ENCODE results near the gene POPDC3. TPM values are rescaled to one million over a fixed set of nuclear protein-coding genes. Genes with fewer than 3 reads are reported as not detected.
"Not testable (repeated sequence)": the region's sequence is repeated elsewhere in the genome, so short reads cannot be mapped to it uniquely, and the experiment has no call there.

The POPDC3 gene, protein sequence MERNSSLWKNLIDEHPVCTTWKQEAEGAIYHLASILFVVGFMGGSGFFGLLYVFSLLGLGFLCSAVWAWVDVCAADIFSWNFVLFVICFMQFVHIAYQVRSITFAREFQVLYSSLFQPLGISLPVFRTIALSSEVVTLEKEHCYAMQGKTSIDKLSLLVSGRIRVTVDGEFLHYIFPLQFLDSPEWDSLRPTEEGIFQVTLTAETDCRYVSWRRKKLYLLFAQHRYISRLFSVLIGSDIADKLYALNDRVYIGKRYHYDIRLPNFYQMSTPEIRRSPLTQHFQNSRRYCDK
- polyA plus RNA-seq = not detected

DNA sequence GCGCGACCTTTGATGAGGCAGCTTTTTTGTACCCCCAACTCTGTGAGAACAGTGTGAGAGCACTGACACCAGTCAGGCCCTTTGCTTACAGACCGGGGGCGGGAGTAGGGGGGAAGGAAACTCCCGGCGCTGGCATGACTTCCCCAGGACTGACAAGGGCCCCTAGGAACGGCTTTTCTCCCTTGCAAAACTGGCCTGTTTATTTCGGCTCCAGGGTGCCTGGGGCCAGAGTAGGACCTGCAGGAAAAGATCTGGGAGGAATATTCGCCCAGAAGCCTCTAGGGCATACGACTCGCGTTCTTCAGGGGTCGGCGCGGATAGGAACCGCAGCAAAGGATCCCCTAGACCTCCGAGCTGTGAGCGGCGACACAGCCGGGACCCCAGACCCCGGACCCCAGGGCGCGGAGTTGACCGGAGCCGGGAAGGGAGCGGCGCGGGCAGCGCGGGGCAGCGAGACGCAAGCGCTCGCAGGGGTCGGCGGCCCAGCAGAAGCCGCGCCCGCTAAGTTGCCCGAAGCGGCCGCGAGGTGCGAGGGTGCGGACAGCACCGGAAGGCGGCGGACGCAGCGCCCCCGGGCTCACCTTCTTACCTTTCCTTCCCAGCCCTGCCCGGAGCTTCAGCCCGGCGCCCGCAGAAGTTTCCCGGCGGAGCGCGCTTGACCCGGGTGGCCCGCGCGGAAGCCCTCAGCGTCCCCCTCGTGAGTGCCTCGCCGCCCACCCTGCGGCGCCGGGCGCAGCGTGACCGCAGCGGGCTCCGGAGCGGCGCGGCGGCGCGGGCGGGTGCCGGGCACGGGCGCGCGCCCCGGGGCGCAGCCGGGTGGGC lies at the start of gene POPDC3:
TSS of gene POPDC3 (minus strand) at position 771 of the 822 bp plus-strand sequence. CDS start 18,105 bp downstream, outside the sequence.
- Mint-ChIP-seq H3K36me3 (no peaks in the 10 kb centered on the region), H3K27me3 (ENCODE audit: low read depth in 3 of 3) (peaks cover 8 to 19% (median 14%) of the 10 kb centered on the region in 3 donors), H3K4me1 (peaks cover 1 to 5% of the 10 kb centered on the region in 2 donors), H3K27ac (no peak within 1 kb of the TSS), H3K9me3 (peaks cover 0 to 1% (median 0%) of the 10 kb centered on the region in 6 donors), H3K4me3 (peak within 1 kb of the TSS in 3 of 5 donors; percentile 31 to 50 (median 48))
- DNase-seq = no peak

DNA sequence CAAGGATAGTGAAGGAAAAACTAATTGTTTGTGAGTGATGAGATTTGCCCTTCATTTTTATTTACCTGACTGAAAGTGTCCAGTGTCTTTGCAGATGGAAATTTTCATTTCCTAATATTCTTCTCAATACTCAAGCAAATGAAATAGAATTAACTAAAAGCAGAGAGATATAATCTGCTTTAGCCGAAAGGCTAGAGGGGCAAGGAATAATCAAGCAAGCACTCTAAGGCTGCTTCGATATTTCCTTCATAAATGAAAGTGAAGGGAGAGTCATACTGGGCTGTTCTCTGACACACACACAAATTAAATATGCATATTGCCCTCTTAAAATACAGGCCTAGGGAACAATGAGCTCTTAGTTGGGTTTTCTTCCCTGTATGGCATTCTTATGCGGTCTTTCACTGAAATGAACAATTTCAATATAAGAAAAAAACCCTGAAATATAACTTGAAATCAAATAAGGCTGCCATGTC lies 47.5 kb upstream of the POPDC3 start:
- H3K4me3 Mint-ChIP-seq = no peak overlapping the region
- no peak for DNase-seq
- H3K27me3 Mint-ChIP-seq (ENCODE audit: low read depth in 3 of 3) = peaks cover 4 to 9% (median 5%) of the 10 kb centered on the region in 3 donors
- H3K4me1 Mint-ChIP-seq = no peaks in the 10 kb centered on the region
- H3K9me3 Mint-ChIP-seq = peaks cover 0 to 9% (median 0%) of the 10 kb centered on the region in 6 donors
- no peak overlapping the region for H3K27ac Mint-ChIP-seq
- H3K36me3 Mint-ChIP-seq = no peaks in the 10 kb centered on the region

DNA sequence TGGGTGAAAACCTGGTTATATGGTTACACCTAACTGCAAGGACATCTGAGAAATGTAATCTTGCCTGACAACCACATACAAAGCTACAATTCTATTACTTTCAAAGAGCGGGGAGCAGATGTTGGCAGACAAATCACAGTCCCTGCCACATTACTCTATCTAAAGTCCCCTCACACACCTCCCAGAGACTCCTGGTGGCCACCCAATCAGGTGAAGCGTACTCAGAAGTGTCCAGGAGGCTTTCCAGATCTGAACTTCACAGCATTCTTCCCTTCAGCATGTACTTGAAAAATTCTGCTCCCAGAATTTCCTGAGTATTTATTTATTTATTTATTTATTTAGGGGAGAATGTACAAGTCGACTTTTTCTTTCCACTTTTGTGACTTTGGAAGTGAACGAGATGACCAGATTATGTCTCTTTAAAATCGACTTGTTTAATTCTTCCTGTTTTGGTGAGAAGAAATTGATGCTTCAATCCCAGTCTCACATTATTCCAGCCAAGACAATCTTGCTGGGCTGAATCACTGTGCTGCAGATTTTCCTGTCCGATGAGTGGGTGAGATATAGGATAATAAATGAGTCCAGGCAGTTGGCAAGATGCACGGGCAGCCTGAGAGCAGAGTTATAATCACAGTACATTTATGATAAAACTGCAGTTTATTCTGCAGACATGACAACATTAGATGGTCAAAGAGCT lies 46.9 kb upstream of the POPDC3 start:
- no peaks in the 10 kb centered on the region for H3K4me1 Mint-ChIP-seq

DNA sequence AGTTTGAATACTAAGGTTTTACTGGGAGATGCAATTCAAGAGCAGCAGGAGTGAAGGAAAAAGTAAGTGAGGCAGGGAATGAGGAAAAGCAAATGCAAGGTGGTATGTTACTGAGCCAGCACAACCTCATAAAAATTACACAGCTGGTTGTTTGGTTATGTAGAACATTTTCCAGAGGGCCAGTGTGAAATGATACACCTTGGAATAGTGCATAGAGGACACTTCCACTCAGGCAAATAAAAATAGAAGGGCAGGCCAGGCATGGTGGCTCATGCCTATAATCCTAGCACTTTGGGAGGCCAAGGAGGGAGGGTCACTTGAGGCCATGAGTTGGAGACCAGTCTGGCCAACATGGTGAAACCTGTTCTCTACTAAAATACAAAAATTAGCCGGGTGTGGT lies 43.4 kb upstream of the POPDC3 start:
- peaks cover 0 to 4% (median 0%) of the 10 kb centered on the region in 6 donors for H3K9me3 Mint-ChIP-seq
- H3K27ac Mint-ChIP-seq = no peak overlapping the region
- H3K36me3 Mint-ChIP-seq = no peaks in the 10 kb centered on the region
- H3K4me1 Mint-ChIP-seq = no peaks in the 10 kb centered on the region
- no peak for DNase-seq
- peaks cover 0 to 4% (median 3%) of the 10 kb centered on the region in 3 donors for H3K27me3 Mint-ChIP-seq (ENCODE audit: low read depth in 3 of 3)
- no peak overlapping the region for H3K4me3 Mint-ChIP-seq

More for the DNA sequence above, 46.9 kb upstream of the POPDC3 start:
- Mint-ChIP-seq H3K27ac (no peak overlapping the region), H3K27me3 (ENCODE audit: low read depth in 3 of 3) (peaks cover 4 to 9% (median 5%) of the 10 kb centered on the region in 3 donors), H3K4me3 (no peak overlapping the region), H3K9me3 (peaks cover 0 to 8% (median 0%) of the 10 kb centered on the region in 6 donors), H3K36me3 (no peaks in the 10 kb centered on the region)
- DNase-seq = no peak

DNA sequence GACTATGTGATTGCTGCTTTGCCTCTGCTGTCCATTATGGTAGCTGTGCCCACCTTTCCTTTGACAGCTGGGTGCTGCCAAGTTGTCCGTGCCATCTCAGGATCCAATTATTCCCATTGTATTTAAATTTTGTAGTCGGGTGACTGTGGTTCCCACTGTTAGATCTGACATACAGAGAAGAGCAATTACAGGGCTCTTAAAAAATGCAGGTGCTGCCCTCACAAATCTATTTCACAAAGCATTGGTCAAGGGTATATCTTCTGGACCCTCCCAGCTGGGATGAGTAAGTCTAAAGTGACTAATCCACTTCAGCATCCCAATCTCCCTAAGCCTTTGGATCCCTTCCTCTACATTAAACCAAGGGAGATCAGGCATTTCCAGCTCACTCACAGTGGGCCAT lies 41.4 kb upstream of the POPDC3 start:
- not testable (repeated sequence) for H3K36me3 Mint-ChIP-seq

DNA sequence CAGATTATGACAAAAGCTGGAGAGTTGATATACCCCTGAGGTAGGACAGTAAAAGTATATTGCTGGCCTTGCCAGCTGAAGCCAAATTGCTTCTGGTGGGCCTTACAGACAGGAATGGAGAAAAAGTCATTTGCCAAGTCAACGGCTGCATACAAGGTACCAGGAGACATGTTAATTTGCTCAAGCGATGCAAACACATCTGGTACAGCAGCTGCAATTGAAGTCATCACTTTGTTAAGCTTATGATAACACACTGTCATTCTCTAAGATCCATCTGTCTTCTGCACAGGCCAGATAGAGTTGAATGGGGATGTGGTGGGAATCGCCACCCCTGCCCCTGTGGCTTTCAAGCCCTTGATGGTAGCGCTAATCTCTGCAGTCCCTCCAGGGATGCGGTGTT lies 40.4 kb upstream of the POPDC3 start:
- H3K9me3 Mint-ChIP-seq = peaks cover 0 to 4% (median 0%) of the 10 kb centered on the region in 6 donors
- no peak for DNase-seq
- H3K27ac Mint-ChIP-seq = no peak overlapping the region
- no peaks in the 10 kb centered on the region for H3K36me3 Mint-ChIP-seq
- H3K4me3 Mint-ChIP-seq = no peak overlapping the region
- H3K27me3 Mint-ChIP-seq (ENCODE audit: low read depth in 3 of 3) = peaks cover 3 to 4% (median 4%) of the 10 kb centered on the region in 3 donors
- no peaks in the 10 kb centered on the region for H3K4me1 Mint-ChIP-seq

More for the DNA sequence above, 41.4 kb upstream of the POPDC3 start:
- not testable (repeated sequence) for H3K27me3 Mint-ChIP-seq (ENCODE audit: low read depth in 3 of 3); H3K4me3 Mint-ChIP-seq; H3K9me3 Mint-ChIP-seq; H3K27ac Mint-ChIP-seq; DNase-seq; H3K4me1 Mint-ChIP-seq

DNA sequence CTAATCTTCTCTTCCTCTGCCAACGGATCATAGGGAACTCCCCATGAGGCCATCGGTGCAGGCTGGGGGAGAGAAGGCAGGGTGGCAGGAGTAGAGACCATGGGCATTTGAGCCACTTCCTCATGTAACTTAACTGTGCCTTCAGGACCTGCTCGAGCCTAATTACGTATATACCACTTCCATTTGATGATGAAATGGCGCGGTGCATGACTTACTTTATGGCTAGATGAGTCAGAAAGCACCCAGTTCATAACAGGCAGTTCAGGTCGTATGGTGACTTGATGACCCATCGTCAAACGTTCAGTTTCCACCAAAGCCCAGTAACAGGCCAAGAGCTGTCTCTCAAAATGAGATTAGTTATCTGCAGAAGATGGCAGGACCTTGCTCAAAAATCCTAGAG lies 39.4 kb upstream of the POPDC3 start:
- H3K36me3 Mint-ChIP-seq; H3K27ac Mint-ChIP-seq; H3K9me3 Mint-ChIP-seq; H3K4me1 Mint-ChIP-seq; H3K27me3 Mint-ChIP-seq (ENCODE audit: low read depth in 3 of 3); DNase-seq; H3K4me3 Mint-ChIP-seq: not testable (repeated sequence)

DNA sequence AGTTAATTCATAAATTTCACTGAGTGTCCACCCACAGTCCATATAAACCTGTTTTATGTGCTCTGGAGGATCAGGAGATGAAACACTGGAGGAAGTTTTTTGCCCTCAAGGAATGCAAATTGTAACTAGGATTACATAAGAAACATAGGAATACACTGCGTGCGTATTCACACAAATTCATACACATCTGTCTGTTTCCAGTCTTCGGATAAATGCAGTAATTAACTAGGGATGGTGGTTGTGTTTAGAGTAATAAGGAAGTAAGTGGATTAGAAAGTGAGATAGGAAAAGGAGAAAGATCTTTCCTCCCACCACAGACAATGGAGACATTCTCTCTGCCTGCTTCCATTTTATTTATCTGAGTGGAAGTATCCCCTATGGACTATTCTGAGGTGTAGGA lies 35.7 kb upstream of the POPDC3 start:
- Mint-ChIP-seq H3K4me1 (no peaks in the 10 kb centered on the region), H3K27me3 (ENCODE audit: low read depth in 3 of 3) (peaks cover 0 to 7% (median 5%) of the 10 kb centered on the region in 3 donors), H3K4me3 (no peak overlapping the region), H3K27ac (no peak overlapping the region), H3K9me3 (no peaks in the 10 kb centered on the region), H3K36me3 (no peaks in the 10 kb centered on the region)
- no peak for DNase-seq

DNA sequence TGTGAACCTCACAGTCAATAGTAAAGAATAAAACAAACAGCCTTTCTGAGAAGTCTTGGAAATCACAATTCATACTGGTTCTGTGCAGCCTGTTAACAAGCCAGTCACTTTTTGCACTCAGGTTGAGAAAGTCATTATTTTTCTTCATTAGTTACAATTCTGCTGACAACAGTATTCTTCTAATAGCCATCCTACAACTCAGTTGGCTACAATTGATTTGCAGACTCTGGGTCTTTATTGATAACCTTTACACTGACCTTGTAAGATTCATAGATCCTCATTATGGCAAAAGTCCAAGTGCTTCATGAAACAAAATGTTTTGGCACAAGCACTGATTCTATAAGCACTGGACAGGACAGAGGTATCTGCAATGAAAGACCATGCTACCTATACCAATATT lies 34.9 kb upstream of the POPDC3 start:
- no peaks in the 10 kb centered on the region for H3K36me3 Mint-ChIP-seq
- H3K9me3 Mint-ChIP-seq = no peaks in the 10 kb centered on the region
- H3K27me3 Mint-ChIP-seq (ENCODE audit: low read depth in 3 of 3) = peaks cover 0 to 7% (median 5%) of the 10 kb centered on the region in 3 donors
- H3K4me1 Mint-ChIP-seq = no peaks in the 10 kb centered on the region
- H3K27ac Mint-ChIP-seq = no peak overlapping the region
- no peak overlapping the region for H3K4me3 Mint-ChIP-seq
- no peak for DNase-seq

DNA sequence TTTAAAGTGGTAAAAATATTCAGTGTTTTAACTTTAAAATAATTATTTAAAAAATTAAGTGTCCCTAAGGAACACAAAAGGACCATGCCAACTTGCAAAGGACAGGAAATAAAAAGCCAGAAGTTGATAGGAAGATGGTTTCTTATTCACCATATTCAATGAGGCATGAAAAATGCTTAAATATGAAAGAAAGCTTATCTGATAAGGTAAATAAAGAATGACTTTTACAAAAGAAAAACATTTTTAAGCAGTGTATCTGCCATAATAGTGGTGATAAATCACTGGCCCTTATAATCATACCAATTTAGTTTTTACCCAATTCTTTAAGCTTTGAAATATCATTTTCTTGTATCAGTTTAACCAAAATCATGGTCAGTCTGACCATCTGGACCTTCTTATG lies 33.5 kb upstream of the POPDC3 start:
- Mint-ChIP-seq H3K9me3 (no peaks in the 10 kb centered on the region), H3K36me3 (no peaks in the 10 kb centered on the region), H3K27me3 (ENCODE audit: low read depth in 3 of 3) (peaks cover 0 to 7% (median 5%) of the 10 kb centered on the region in 3 donors), H3K4me3 (no peak overlapping the region), H3K4me1 (no peaks in the 10 kb centered on the region), H3K27ac (no peak overlapping the region)
- no peak for DNase-seq

DNA sequence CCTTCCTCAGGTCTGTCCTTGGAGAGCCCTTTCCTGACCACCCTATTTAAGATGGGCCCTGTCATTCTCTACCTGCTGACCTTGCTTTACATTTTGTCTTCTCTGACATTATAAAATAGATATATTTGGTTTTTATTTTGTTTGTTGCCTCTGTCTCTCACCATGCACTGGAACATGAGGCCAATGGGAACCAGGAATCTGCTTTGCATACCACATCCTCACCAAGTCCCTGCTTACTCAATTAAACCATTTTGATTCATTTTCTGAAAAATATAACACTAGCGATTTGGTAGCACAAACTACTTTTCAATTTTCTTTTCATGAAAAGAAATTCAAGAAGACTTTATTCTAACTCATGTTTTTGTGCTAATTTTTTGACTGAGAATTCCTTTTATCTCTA lies 32.8 kb upstream of the POPDC3 start:
- no peaks in the 10 kb centered on the region for H3K36me3 Mint-ChIP-seq
- no peaks in the 10 kb centered on the region for H3K4me1 Mint-ChIP-seq
- H3K27ac Mint-ChIP-seq = no peak overlapping the region
- H3K4me3 Mint-ChIP-seq = no peak overlapping the region
- DNase-seq = no peak
- no peaks in the 10 kb centered on the region for H3K9me3 Mint-ChIP-seq
- peaks cover 0 to 7% (median 5%) of the 10 kb centered on the region in 3 donors for H3K27me3 Mint-ChIP-seq (ENCODE audit: low read depth in 3 of 3)

DNA sequence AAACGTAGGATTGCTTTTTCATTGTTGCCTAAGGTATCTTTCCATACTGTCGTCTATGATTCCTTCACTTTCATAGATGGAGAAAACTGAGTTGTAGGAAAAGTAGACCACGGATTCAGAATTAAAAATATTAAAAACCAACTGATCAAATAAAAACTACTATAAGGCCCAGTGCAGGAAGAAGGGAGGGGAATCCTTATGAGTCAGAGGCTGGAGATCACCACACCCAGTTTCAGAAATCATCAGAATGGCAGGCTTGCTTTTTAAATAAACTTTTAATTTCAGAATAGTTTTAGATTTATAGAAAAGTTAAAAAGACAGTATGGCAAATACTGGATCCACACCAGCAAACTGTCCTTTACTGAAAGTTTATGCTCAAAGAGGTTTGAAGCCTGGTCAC lies 32.0 kb upstream of the POPDC3 start:
- DNase-seq = no peak
- H3K27ac Mint-ChIP-seq = no peak overlapping the region
- H3K4me3 Mint-ChIP-seq = no peak overlapping the region

DNA sequence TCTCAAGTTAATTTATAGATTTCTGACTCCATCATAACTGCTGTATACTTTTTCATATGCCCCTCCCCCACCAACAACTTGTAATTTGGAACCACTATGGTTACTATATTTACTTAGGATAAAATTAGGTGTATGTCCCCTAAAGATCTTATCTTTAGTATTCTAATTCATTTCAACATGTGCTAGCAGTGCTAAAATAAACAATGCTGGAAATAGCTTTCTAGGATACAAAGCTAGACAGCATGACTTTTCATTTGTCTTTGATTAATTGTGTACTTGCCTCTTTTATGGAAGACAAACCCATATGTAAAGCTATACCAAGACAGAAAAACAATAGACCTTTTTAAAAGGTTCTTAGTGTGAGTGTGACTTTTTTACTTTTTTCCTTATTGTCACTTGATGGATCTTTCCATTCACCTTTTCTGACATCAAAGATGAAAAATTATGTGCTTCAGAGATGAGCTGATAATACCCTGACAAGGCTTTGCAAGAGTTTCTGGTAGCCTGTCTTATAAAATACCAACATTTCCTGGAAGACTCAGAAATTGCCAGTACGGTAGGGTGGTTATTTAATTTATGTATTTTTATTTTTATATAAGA lies 31.2 kb upstream of the POPDC3 start:
- no peak for DNase-seq
- Mint-ChIP-seq H3K27ac (no peak overlapping the region), H3K4me1 (no peaks in the 10 kb centered on the region)

More for the DNA sequence above, 32.0 kb upstream of the POPDC3 start:
- H3K9me3 Mint-ChIP-seq = no peaks in the 10 kb centered on the region
- H3K4me1 Mint-ChIP-seq = no peaks in the 10 kb centered on the region
- peaks cover 0 to 5% (median 4%) of the 10 kb centered on the region in 3 donors for H3K27me3 Mint-ChIP-seq (ENCODE audit: low read depth in 3 of 3)
- no peaks in the 10 kb centered on the region for H3K36me3 Mint-ChIP-seq

More for the DNA sequence above, 31.2 kb upstream of the POPDC3 start:
- Mint-ChIP-seq H3K27me3 (ENCODE audit: low read depth in 3 of 3) (peaks cover 2 to 5% (median 3%) of the 10 kb centered on the region in 3 donors), H3K36me3 (no peaks in the 10 kb centered on the region), H3K9me3 (no peaks in the 10 kb centered on the region), H3K4me3 (no peak overlapping the region)
